GM10266 (cell line): Measurements from ENCODE around the gene SIK2.

Experiments
- DNase-seq: peaks from one replicate; pipeline ENCODE4 v3.0.0; 2012; ENCODE audit errors: extremely low spot score
- TF ChIP-seq, protein P1 (sequence below): IDR thresholded peaks from 2 replicates; pipeline ENCODE4 v1.5.1; 2012; ENCODE audit warnings: mild to moderate bottlenecking, low read depth; ENCODE audit not compliant: control insufficient read depth, insufficient read depth; ENCODE audit errors: missing control alignments

The SIK2 gene

DNA sequence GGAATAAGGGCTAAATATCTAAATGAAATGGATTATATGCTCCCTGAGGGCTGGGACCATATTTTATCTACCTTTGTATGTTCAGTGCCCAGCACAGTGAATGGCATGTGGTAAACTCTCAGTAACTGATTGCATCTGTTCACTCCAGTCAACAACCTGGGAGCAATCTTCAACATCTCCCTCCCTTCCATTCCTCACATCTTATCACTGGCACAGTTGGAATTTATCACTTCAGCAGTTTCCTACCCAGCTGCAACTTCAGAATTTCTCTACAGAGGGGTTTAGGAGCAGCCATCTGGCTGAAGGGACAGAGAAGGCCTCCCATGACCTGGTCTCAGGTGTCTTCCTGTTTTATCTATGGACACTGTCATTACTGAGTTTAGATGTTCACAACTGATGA lies 9.8 kb upstream of the SIK2 start:
- TF ChIP-seq, protein P1, sequence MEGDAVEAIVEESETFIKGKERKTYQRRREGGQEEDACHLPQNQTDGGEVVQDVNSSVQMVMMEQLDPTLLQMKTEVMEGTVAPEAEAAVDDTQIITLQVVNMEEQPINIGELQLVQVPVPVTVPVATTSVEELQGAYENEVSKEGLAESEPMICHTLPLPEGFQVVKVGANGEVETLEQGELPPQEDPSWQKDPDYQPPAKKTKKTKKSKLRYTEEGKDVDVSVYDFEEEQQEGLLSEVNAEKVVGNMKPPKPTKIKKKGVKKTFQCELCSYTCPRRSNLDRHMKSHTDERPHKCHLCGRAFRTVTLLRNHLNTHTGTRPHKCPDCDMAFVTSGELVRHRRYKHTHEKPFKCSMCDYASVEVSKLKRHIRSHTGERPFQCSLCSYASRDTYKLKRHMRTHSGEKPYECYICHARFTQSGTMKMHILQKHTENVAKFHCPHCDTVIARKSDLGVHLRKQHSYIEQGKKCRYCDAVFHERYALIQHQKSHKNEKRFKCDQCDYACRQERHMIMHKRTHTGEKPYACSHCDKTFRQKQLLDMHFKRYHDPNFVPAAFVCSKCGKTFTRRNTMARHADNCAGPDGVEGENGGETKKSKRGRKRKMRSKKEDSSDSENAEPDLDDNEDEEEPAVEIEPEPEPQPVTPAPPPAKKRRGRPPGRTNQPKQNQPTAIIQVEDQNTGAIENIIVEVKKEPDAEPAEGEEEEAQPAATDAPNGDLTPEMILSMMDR: no peak
- no peak for DNase-seq

DNA sequence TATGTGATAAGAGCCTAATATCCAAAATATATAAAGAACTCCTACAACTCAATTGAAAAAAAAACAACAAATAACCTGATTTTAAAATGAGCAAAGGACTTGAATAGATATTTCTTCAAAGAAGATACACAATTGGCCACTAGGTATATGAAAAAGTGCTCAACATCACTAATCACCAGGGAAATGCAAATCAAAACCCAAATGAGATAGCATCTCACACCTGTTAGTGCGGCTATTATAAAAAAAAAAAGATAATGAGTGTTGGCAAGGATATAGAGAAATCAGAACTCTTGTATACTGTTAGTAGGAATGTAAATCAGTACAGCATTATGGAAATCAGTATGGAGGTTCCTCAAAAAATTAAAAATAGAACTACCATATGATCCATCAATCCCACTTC lies 5.9 kb upstream of the SIK2 start:
- DNase-seq: no peak
- TF ChIP-seq, protein P1: no peak

DNA sequence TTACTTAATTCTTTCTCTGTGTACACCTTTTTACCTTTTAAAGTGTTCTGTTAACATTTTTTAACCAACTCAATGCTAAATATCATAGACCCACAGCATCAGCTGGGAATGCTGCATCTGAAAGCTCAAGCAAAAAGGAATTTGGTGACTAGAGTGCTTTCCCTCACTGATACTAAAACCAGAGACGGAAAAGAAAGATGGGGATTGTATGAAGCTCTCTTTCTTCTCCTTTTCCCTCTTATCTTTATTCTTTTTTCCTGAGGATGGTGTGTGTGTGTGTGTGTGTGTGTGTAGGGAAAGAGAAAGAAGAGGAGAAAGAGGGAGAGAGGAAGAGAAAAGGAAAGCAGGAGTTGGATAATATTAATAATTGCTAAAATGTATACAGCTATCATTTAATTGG lies 4.1 kb upstream of the SIK2 start:
- TF ChIP-seq, protein P1: no peak
- no peak for DNase-seq

DNA sequence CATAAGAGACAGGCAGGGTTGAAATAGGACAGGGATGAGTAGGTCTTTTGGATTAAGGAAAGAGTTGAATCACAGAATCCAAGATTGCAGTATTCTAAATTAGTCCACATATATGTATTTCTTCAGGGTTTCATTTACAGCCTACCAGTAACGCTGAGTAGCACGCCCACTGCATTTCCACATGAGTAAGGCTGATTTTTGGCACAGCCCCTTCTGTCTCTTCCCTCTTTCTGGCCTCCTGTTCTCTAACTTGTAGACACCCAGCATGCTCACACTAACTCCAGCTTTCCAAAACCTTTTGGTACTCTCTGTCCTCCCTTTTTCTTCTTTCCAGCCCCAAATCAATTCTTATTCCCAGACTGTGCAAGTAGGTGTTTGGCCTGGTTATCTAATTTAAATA lies 3.7 kb upstream of the SIK2 start:
- DNase-seq: no peak
- TF ChIP-seq, protein P1: no peak

DNA sequence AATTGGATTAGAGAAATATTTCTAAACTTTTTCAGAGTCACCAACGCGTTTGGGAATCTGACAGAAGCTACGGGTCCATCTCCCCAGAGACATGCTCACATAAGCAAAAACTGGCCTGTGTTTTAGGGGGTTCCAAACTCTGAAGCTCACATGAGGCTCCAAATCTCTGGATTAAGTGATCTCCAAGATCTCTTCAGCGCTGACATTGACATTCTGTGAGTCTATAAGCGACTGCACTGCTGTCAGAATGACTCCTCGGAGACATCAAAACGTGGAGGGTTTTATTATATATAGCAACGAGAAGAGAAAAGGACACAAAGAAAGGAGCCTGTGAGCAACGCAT lies 642 bp upstream of the SIK2 start:
- DNase-seq: no peak
- TF ChIP-seq, protein P1: no peak

DNA sequence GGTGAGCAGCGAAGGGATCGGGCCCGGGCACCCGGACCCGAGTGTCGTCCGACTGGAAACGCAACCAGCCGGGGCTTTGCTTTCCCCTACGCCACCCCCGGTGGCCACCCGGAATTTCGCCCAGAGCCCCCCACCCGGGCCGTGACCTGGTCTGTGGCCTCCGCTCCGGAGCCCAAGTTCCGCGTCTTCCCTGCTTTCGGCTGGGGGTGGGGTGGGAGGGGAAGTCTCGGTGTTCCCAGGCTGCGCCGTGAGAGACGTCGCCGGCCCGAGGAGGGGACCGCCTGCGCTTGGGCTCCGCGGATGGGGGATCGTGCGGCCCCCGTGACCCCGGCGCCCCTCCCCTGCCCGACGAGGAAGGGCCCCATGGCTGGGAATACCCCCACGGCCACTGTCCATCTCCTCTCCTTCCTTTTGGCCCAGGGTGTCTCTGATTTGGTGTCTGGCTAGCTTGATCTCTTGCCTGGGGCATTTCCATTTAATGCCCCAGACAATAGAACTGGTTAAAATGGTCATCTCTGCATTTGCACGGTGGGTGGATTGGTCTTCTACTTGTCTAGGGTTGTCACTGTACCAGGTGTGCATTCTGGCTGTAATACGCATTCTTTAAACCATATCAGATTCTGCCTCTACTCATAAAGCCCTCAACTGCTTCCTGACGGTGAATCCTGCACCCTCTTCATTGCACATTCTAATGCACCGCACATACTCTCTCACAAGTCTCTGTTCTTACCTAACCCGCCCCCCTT lies 789 bp downstream of the SIK2 start:
- DNase-seq: peak; percentile 23

DNA sequence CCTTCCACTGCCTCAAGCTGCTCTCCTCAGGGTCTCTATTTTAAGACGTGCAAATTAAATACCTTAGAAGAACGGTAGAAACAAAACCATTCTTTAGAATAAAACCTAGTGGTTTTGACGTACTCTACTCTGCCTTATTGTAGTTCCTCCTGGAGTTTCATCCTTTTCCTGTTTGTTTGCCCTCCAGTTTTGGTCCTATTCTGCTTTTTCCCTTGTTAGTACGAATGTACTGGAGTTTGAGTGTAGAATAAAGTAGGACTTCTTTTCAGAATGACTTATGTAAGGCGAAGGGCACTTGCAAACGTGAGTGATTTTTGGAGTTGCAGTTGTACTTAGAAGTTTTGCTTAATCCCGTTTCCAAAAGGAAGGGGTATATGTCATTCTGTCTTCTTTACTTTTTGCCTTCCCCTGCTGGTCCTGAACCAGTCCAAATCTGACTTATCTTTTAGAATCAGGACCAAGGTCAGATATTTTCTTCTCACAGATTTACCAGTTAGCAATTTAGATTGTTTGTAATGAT lies 1.4 kb downstream of the SIK2 start:
- TF ChIP-seq, protein P1: no peak
- DNase-seq: no peak

More for the DNA sequence above, 789 bp downstream of the SIK2 start:
- TF ChIP-seq, protein P1: no peak
